Skeletal muscle cell (primary cell): ENCODE data around the gene TBXAS1.
A peak's percentile ranks its signal among the peaks of the same experiment; 100 is the strongest.

ENCODE experiments used
- DNase-seq: peaks from one replicate; pipeline ENCODE4 v3.0.0-alpha.2; 2010; ENCODE audit warnings: low read depth
- H3K4me3 ChIP-seq: 2 replicates; pipeline ENCODE4 v1.5.1; 2011; ENCODE audit warnings: low read depth, mild to moderate bottlenecking, control low read depth, low read length, moderate library complexity

Gene TBXAS1

GRCh38 chr7:140049339-140050024 is 220.4 kb downstream of the TBXAS1 start:
- no peak for DNase-seq
- H3K4me3 ChIP-seq: no peak overlapping the region

GRCh38 chr7:140050100-140050499 is 221.0 kb downstream of the TBXAS1 start:
- DNase-seq: no peak
- no peak overlapping the region for H3K4me3 ChIP-seq

- DNase-seq: no peak
- H3K4me3 ChIP-seq: no peak overlapping the region
Measured at GRCh38 chr7:140051820-140052219, 222.8 kb downstream of the TBXAS1 start.

- no peak overlapping the region for H3K4me3 ChIP-seq
- DNase-seq: no peak
Measured at GRCh38 chr7:140053812-140054539, 224.9 kb downstream of the TBXAS1 start.

- no peak overlapping the region for H3K4me3 ChIP-seq
- no peak for DNase-seq
Measured at GRCh38 chr7:140054751-140055150, 225.7 kb downstream of the TBXAS1 start.

- DNase-seq: no peak
Measured at GRCh38 chr7:140055833-140056232, 226.8 kb downstream of the TBXAS1 start.

GRCh38 chr7:140056431-140057142 is 227.5 kb downstream of the TBXAS1 start:
- H3K4me3 ChIP-seq: no peak overlapping the region
- DNase-seq: no peak

More at GRCh38 chr7:140055833-140056232, 226.8 kb downstream of the TBXAS1 start:
- H3K4me3 ChIP-seq: no peak overlapping the region

- H3K4me3 ChIP-seq: no peak overlapping the region
- DNase-seq: no peak
Measured at GRCh38 chr7:140057143-140057535, 228.1 kb downstream of the TBXAS1 start.

GRCh38 chr7:140058517-140058916 is 229.5 kb downstream of the TBXAS1 start:
- no peak for DNase-seq
- no peak overlapping the region for H3K4me3 ChIP-seq

- no peak overlapping the region for H3K4me3 ChIP-seq
Measured at GRCh38 chr7:140059273-140060242, 230.5 kb downstream of the TBXAS1 start.

GRCh38 chr7:140060243-140060630 is 231.2 kb downstream of the TBXAS1 start:
- DNase-seq: no peak
- H3K4me3 ChIP-seq: no peak overlapping the region

More at GRCh38 chr7:140059273-140060242, 230.5 kb downstream of the TBXAS1 start:
- DNase-seq: peak; percentile 34

GRCh38 chr7:140060788-140061606 is 231.9 kb downstream of the TBXAS1 start:
- peak; percentile 49 for DNase-seq
- no peak overlapping the region for H3K4me3 ChIP-seq

GRCh38 chr7:140061607-140061930 is 232.5 kb downstream of the TBXAS1 start:
- DNase-seq: no peak
- H3K4me3 ChIP-seq: no peak overlapping the region

- H3K4me3 ChIP-seq: peak overlapping the region; percentile 67
- DNase-seq: no peak
Measured at GRCh38 chr7:140062118-140062527, 233.1 kb downstream of the TBXAS1 start.

GRCh38 chr7:140062528-140063299 is 233.7 kb downstream of the TBXAS1 start, which contains the start of gene PARP12:
Gene PARP12, minus strand, starts transcription at chr7:140062951. Its CDS starts 104 bp downstream, at chr7:140062847.
- peak within 1 kb of the TSS; percentile 67 for H3K4me3 ChIP-seq
- peak; percentile 31 for DNase-seq

- DNase-seq: no peak
- no peak overlapping the region for H3K4me3 ChIP-seq
Measured at GRCh38 chr7:140067052-140067451, 238.0 kb downstream of the TBXAS1 start.

- no peak for DNase-seq
- no peak overlapping the region for H3K4me3 ChIP-seq
Measured at GRCh38 chr7:140068033-140068432, 239.0 kb downstream of the TBXAS1 start.
